Peyer's patch (tissue), 4 donors: ENCODE data around the gene BACE1. TPM values are rescaled to one million over a fixed set of nuclear protein-coding genes. Genes with fewer than 3 reads are reported as not detected.

ENCODE experiments used
- DNase-seq, 3 donors: peaks; one replicate each; pipeline ENCODE4 v3.0.0-alpha.2; 2017 to 2019
- H3K27ac ChIP-seq, 4 donors: fragments of 200-600 bp; sonication (generic); one replicate each; pipeline ENCODE4 v1.5.1; 2016 to 2019
- H3K27me3 ChIP-seq, 2 donors: fragments of 200-600 bp; sonication (generic); one replicate each; pipeline ENCODE4 v1.5.1; 2019
- H3K36me3 ChIP-seq, 3 donors: fragments of 200-600 bp; sonication (generic); one replicate each; pipeline ENCODE4 v1.5.1; 2016 to 2019
- H3K4me1 ChIP-seq, 4 donors: fragments of 200-600 bp; sonication (generic); one replicate each; pipeline ENCODE4 v1.5.1; 2016 to 2019
- H3K4me3 ChIP-seq, 4 donors: fragments of 200-600 bp; sonication (generic); 1 replicate in 3 of 4; 2 replicates in 1 of 4; pipeline ENCODE4 v1.5.1; 2016 to 2019; ENCODE audit warnings: mild to moderate bottlenecking in 1 of 4
- H3K9me3 ChIP-seq, 4 donors: fragments of 200-600 bp; sonication (generic); one replicate each; pipeline ENCODE4 v1.5.1; 2016 to 2019; ENCODE audit warnings: mild to moderate bottlenecking in 1 of 4
- POLR2A ChIP-seq, 2 donors: fragments of 450-650 bp; IDR thresholded peaks; one replicate each; pipeline ENCODE4 v1.5.1; 2017; ENCODE audit warnings: antibody characterized with exemption in 2 of 2, mild to moderate bottlenecking in 2 of 2, moderate library complexity in 2 of 2
- total RNA-seq, 4 donors: library from RNA; depleted of rRNA; stranded (reverse); fragments of >200 nt; gene quantifications; one replicate each; pipeline ENCODE4 v1.1.0, GENCODE V29; 2016
- TF ChIP-seq, protein P1 (sequence below), 6 experiments: fragments of 450-650 bp in 4 of 6; fragments of 200-600 bp in 2 of 6; sonication (generic) in 1 of 6; IDR thresholded peaks; one replicate each; pipeline ENCODE4 v1.5.1; 2017 to 2019; ENCODE audit warnings: antibody characterized with exemption in 6 of 6, mild to moderate bottlenecking in 3 of 6, moderate library complexity in 1 of 6

BACE1 gene
- total RNA-seq, 4 donors from 2014 or later, result 5.6 to 11.4 (median 8.9) TPM

DNA sequence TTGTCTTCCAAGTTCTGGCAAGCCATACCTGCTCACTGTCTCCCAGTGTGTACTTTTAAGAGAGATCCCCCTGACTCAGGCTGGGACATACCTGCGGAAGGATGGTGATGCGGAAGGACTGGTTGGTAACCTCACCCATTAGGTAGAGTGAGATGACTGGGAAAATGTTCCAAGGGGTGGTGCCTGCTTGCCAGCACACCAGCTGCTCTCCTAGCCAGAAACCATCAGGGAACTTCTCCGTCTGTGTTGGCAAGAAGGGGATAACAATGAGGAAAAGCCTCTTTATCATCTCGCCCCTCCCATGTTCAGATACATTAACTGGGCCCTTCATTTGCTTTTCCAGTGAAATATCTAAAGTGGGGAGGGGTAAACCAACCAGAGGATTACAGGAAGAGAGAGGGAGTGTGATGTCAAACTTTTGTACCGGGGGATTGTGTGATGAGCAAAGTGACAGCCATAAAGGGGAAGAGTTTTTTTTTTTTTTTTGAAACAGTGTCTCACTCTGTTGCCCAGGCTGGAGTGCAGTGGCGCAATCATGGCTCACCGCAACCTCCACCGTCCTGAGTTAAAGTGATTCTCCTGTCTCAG is 25.2 kb downstream of the BACE1 start, which contains the start of gene BACE1-AS:
Gene BACE1-AS, plus strand, starts transcription at position 538 of the 588 bp plus-strand sequence.
- H3K4me1 ChIP-seq, result no peaks in the 10 kb centered on the region
- H3K36me3 ChIP-seq, result peaks cover 0 to 34% (median 0%) of the 10 kb centered on the region in 3 donors
- no peak within 1 kb of the TSS for H3K27ac ChIP-seq

DNA sequence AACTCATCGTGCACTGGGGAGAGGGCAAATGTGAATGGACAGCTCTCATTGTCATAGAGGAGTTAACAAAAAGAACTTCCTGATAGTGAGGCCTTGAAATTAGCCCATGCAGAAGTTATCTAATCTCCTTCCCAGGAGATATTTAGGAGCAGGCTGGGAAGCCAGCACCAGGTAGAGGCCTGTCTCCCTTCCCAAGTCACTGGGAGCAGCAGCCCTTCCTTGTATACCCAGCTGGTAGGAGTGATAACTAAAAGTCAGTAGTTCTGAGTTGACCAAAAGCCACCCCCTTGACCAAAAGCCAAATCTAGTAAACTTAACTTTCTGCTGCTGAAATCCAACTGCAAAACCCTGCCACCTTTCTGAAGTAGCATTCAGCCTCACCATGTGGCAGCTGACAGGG is 26.3 kb downstream of the BACE1 start:
- Histone ChIP-seq H3K27ac (no peak overlapping the region), H3K36me3 (peaks cover 0 to 36% (median 0%) of the 10 kb centered on the region in 3 donors), H3K4me1 (no peaks in the 10 kb centered on the region), H3K27me3 (no peaks in the 10 kb centered on the region), H3K9me3 (no peaks in the 10 kb centered on the region), H3K4me3 (no peak overlapping the region)
- DNase-seq, result no peak
- TF ChIP-seq, protein P1, sequence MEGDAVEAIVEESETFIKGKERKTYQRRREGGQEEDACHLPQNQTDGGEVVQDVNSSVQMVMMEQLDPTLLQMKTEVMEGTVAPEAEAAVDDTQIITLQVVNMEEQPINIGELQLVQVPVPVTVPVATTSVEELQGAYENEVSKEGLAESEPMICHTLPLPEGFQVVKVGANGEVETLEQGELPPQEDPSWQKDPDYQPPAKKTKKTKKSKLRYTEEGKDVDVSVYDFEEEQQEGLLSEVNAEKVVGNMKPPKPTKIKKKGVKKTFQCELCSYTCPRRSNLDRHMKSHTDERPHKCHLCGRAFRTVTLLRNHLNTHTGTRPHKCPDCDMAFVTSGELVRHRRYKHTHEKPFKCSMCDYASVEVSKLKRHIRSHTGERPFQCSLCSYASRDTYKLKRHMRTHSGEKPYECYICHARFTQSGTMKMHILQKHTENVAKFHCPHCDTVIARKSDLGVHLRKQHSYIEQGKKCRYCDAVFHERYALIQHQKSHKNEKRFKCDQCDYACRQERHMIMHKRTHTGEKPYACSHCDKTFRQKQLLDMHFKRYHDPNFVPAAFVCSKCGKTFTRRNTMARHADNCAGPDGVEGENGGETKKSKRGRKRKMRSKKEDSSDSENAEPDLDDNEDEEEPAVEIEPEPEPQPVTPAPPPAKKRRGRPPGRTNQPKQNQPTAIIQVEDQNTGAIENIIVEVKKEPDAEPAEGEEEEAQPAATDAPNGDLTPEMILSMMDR (IDR thresholded peaks at IDR 0.05), result no peak
- no peak for TF ChIP-seq POLR2A (IDR thresholded peaks at IDR 0.05)

More for the DNA sequence above, 25.2 kb downstream of the BACE1 start, which contains the start of gene BACE1-AS:
- no peak within 1 kb of the TSS for H3K4me3 ChIP-seq
- no peaks in the 10 kb centered on the region for H3K9me3 ChIP-seq
- no peaks in the 10 kb centered on the region for H3K27me3 ChIP-seq
- no peak for DNase-seq
- no peak for TF ChIP-seq POLR2A (IDR thresholded peaks at IDR 0.05)
- TF ChIP-seq, protein P1 (IDR thresholded peaks at IDR 0.05), result no peak

DNA sequence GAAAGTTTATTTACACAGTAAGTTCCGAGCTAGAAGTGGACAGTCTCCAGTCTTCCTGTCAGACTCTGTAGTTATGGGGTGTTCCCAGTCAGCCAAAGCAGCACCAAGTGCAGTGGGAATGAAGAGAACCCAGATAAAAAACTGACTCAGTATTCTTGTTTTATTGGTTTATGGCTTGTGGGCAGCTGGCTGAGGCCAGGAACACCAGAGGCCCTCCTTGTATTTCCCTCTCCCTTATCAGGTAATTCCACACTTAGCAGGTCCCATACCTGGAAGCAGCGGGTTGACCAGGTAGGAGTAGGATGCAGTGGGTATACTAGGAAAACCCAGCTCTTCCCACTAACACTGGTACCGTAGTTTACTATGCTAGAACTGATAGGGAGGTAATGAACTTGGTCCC is 28.4 kb downstream of the BACE1 start:
- TF ChIP-seq, protein P1 (IDR thresholded peaks at IDR 0.05), result no peak
- TF ChIP-seq POLR2A (IDR thresholded peaks at IDR 0.05), result no peak
- DNase-seq, result no peak

DNA sequence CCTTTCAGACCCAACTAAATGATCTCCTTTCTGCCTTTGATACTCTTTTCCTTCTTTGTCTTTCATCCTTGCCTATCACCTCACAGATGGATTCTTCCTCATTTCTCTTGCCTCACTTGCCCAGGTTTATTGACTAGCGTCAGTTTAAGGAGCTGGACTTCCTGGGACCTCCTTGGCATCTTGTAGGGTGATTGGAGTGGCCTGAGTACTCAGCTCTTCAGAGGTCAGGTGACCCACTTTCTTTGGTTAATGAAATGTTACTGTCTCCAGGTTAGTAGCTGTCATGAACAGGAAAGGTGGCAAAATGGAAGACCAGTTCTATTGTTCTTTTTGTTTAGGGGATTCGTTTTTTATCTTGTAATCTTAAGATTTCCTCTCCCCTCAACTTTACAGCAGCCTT is 29.5 kb downstream of the BACE1 start:
- Histone ChIP-seq H3K27me3 (no peaks in the 10 kb centered on the region), H3K4me1 (no peaks in the 10 kb centered on the region), H3K36me3 (peaks cover 0 to 61% (median 0%) of the 10 kb centered on the region in 3 donors), H3K27ac (no peak overlapping the region), H3K9me3 (no peaks in the 10 kb centered on the region), H3K4me3 (no peak overlapping the region)
- TF ChIP-seq, protein P1 (IDR thresholded peaks at IDR 0.05), result no peak
- no peak for TF ChIP-seq POLR2A (IDR thresholded peaks at IDR 0.05)
- no peak for DNase-seq

More for the DNA sequence above, 28.4 kb downstream of the BACE1 start:
- peaks cover 0 to 52% (median 0%) of the 10 kb centered on the region in 3 donors for H3K36me3 ChIP-seq
- no peak overlapping the region for H3K4me3 ChIP-seq
- H3K4me1 ChIP-seq, result no peaks in the 10 kb centered on the region
- H3K9me3 ChIP-seq, result no peaks in the 10 kb centered on the region
- no peak overlapping the region for H3K27ac ChIP-seq
- no peaks in the 10 kb centered on the region for H3K27me3 ChIP-seq

DNA sequence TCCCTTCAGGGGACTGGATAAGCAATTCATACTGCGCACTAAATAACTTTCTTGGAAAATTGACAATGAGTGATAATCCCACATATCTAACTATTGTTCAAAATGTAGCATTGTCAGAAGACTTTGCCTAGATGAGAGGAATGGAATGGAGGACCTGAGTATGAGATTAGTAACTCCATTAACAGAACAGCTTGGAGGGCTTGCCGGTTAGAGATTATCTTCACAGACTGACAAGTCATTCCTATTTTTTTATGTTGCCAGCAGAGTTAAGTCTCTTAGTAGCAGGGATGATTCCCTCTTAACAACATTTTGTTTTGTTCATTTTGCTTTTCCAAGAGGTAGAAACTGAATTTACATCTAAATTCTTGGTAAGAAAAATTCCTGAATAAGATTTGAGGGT is 32.0 kb downstream of the BACE1 start:
- DNase-seq, result no peak
- H3K4me3 ChIP-seq, result no peak overlapping the region
- no peak overlapping the region for H3K27ac ChIP-seq
- no peaks in the 10 kb centered on the region for H3K4me1 ChIP-seq
- no peaks in the 10 kb centered on the region for H3K27me3 ChIP-seq
- H3K9me3 ChIP-seq, result no peaks in the 10 kb centered on the region
- H3K36me3 ChIP-seq, result peaks cover 0 to 58% (median 0%) of the 10 kb centered on the region in 3 donors
- TF ChIP-seq POLR2A (IDR thresholded peaks at IDR 0.05), result no peak
- TF ChIP-seq, protein P1 (IDR thresholded peaks at IDR 0.05), result no peak
